Measurements from ENCODE around the gene CD274. TPM values are rescaled to one million over a fixed set of nuclear protein-coding genes. Genes with fewer than 3 reads are reported as not detected.
"Not testable (repeated sequence)": the region's sequence is repeated elsewhere in the genome, so short reads cannot be mapped to it uniquely, and the experiment has no call there.

Gene CD274
- total RNA-seq, 2 experiments from 2014 or later = 5.3 to 6.3 TPM

- no peak for TF ChIP-seq CTCF (IDR thresholded peaks at IDR 0.05)
- Mint-ChIP-seq H3K4me1 (ENCODE audit: low read depth) (peaks cover 5% of the 10 kb centered on the region), H3K4me3 (no peak overlapping the region), H3K27me3 (no peaks in the 10 kb centered on the region), H3K27ac (no peak overlapping the region), H3K9me3 (no peaks in the 10 kb centered on the region), H3K36me3 (ENCODE audit: low read depth) (no peaks in the 10 kb centered on the region)
- H3K4me3 ChIP-seq (ENCODE audit: low read length) = no peak overlapping the region
- intact Hi-C loops (cut with DNase I, micrococcal nuclease) = no loop called here
- H3K36me3 ChIP-seq (ENCODE audit: insufficient read depth, low read length) = no peaks in the 10 kb centered on the region
- ChIA-PET POLR2A (interaction anchor here (0.8 to 1.8 kb wide), 2 partner anchors 17 to 24 kb away, joined by 3 to 7 read pairs; partner anchors contain the start of gene PDCD1LG2), CTCF (no interaction called here)
- H3K4me1 ChIP-seq (ENCODE audit: insufficient read depth, low read length) = peaks cover 4% of the 10 kb centered on the region
- ATAC-seq (ENCODE audit: poor library complexity) (no peak), DNase-seq (no peak)
- H3K27me3 ChIP-seq (ENCODE audit: control insufficient read depth in 1 of 2, insufficient read depth in 2 of 2, low read length in 2 of 2) = no peaks in the 10 kb centered on the region
- no peak overlapping the region for H3K27ac ChIP-seq (ENCODE audit: low read depth in 1 of 2, low read length in 2 of 2)
- H3K9me3 ChIP-seq (ENCODE audit: control insufficient read depth in 1 of 2, insufficient read depth in 1 of 2, low read length in 2 of 2) = no peaks in the 10 kb centered on the region
Measured at GRCh38 chr9:5492965-5493678, 42.8 kb downstream of the CD274 start.

GRCh38 chr9:5493679-5494511 is 43.6 kb downstream of the CD274 start:
- no peaks in the 10 kb centered on the region for H3K9me3 ChIP-seq (ENCODE audit: control insufficient read depth in 1 of 2, insufficient read depth in 1 of 2, low read length in 2 of 2)
- no peak for TF ChIP-seq CTCF (IDR thresholded peaks at IDR 0.05)
- ATAC-seq (ENCODE audit: poor library complexity) (no peak), DNase-seq (peak in 3 of 14 experiments; percentile 30 to 52 (median 43))
- H3K27me3 ChIP-seq (ENCODE audit: control insufficient read depth in 1 of 2, insufficient read depth in 2 of 2, low read length in 2 of 2) = no peaks in the 10 kb centered on the region
- no peaks in the 10 kb centered on the region for H3K27me3 Mint-ChIP-seq
- peaks cover 5% of the 10 kb centered on the region for H3K4me1 Mint-ChIP-seq (ENCODE audit: low read depth)
- peaks cover 4% of the 10 kb centered on the region for H3K4me1 ChIP-seq (ENCODE audit: insufficient read depth, low read length)
- POLR2A ChIA-PET = interaction anchor here (1.2 to 1.8 kb wide), 2 partner anchors 17 to 64 kb away, joined by 3 to 7 read pairs; partner anchors contain the start of gene PDCD1LG2
- H3K9me3 Mint-ChIP-seq = no peaks in the 10 kb centered on the region
- H3K4me3 Mint-ChIP-seq = no peak overlapping the region
- H3K36me3 Mint-ChIP-seq (ENCODE audit: low read depth) = no peaks in the 10 kb centered on the region
- no peak overlapping the region for H3K4me3 ChIP-seq (ENCODE audit: low read length)
- no peak overlapping the region for H3K27ac Mint-ChIP-seq
- CTCF ChIA-PET = no interaction called here
- intact Hi-C loops (cut with DNase I, micrococcal nuclease) = no loop called here
- H3K36me3 ChIP-seq (ENCODE audit: insufficient read depth, low read length) = no peaks in the 10 kb centered on the region
- H3K27ac ChIP-seq (ENCODE audit: low read depth in 1 of 2, low read length in 2 of 2) = no peak overlapping the region

- H3K4me3 ChIP-seq (ENCODE audit: low read length); H3K27ac Mint-ChIP-seq; H3K4me1 ChIP-seq (ENCODE audit: insufficient read depth, low read length); H3K27me3 Mint-ChIP-seq; H3K4me1 Mint-ChIP-seq (ENCODE audit: low read depth); intact Hi-C loops (cut with DNase I, micrococcal nuclease); H3K9me3 Mint-ChIP-seq; DNase-seq; H3K9me3 ChIP-seq (ENCODE audit: control insufficient read depth in 1 of 2, insufficient read depth in 1 of 2, low read length in 2 of 2); H3K36me3 ChIP-seq (ENCODE audit: insufficient read depth, low read length); ATAC-seq (ENCODE audit: poor library complexity); H3K36me3 Mint-ChIP-seq (ENCODE audit: low read depth); H3K27me3 ChIP-seq (ENCODE audit: control insufficient read depth in 1 of 2, insufficient read depth in 2 of 2, low read length in 2 of 2); CTCF ChIA-PET; H3K4me3 Mint-ChIP-seq; H3K27ac ChIP-seq (ENCODE audit: low read depth in 1 of 2, low read length in 2 of 2): not testable (repeated sequence)
- POLR2A ChIA-PET = interaction anchor here (1.2 kb wide), 1 partner anchor 63 kb away, joined by 3 read pairs; no protein-coding TSS in a partner anchor
Measured at GRCh38 chr9:5494765-5495164, 44.4 kb downstream of the CD274 start.
